T-helper 2 cell treated with Interferon-gamma antibody and Interleukin-4, amounts not matched to agents 100 ng/mL and 5 ng/mL, for 36 hours (primary cell): ENCODE data around the gene CAMTA1. TPM values are rescaled to one million over a fixed set of nuclear protein-coding genes. Genes with fewer than 3 reads are reported as not detected.

Source experiments
- intact Hi-C: fragments of 100-400 bp; cut with micrococcal nuclease; formaldehyde crosslinking; loops from one replicate; pipeline ENCODE4 v1.15.1; 2023
- total RNA-seq: library from RNA; stranded (reverse); gene quantifications from 2 replicates; pipeline ENCODE4 v1.2.3, GENCODE V29; 2022

CAMTA1 gene
- total RNA-seq, 1 donor from 2014 or later: 40.7 TPM

DNA sequence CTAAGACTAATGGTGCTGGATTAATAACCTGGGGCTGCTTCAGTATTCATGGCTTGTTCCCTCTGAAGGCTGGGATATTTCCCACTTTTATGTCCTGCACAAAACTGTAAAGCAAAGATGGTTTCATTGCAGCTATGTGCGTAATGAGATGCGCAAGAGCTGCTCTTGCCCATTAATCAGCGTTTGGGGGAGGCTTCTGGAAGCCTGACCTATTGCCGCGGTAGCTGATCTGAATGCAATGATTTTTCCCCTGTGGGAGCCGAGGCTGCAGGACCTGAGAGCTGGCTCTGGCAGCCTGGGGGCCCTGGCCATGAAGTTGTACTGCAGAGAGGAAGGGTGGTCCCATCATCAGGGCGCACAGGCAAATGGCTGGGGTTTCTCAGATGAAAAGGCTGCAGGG, 239.8 kb downstream of the CAMTA1 start:
- intact Hi-C loops: no loop called here

DNA sequence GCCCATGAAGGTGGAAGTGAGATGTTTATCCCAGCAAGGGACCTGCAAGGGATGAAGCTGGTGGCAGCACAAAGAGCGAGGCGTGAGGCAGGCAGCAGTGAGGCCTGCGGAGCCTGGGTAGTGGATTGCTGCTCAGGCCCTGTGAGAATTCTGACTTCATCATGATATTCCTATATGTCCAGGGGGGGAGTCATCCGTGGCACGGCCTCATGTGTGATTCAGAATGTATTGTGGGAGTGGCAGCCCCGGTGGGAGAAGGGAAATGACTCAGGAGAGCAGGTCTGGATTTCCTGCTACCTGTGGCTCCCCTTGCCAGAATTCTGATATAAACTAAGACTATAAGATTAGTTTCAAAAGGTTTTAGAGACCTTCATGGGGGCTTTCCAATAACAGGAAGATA, 240.9 kb downstream of the CAMTA1 start:
- intact Hi-C loops: no loop called here

DNA sequence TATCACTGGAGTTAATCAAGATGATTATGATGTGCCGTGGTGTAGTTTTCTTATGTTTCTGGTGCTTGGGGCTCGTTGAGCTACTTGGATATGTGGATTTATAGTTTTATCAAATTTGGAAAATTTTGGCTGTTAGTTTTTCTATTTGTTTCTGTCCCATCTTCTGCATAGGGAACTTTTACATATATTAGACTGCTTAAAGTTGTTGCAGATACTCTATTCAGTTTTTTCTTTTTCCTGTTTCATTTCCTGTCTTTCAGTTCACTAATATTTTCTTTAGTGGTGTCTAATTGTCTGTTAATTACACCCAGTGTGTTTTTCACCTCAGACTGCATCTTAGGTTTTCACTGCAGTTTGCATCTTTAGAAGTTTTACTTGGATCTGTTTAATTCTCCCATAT, 247.7 kb downstream of the CAMTA1 start:
- intact Hi-C loops: no loop called here

- intact Hi-C loops: no loop called here
These were observed 251.1 kb downstream of the CAMTA1 start for GRCh38 chr1:7036386-7036785.

GRCh38 chr1:7039590-7040220, 254.5 kb downstream of the CAMTA1 start:
- intact Hi-C loops: loop anchor here (5.0 kb wide), 1 partner anchor 178 kb away; no protein-coding TSS in a partner anchor

- intact Hi-C loops: loop anchor here (5.0 kb wide), 1 partner anchor 176 kb away; no protein-coding TSS in a partner anchor
These were observed 255.9 kb downstream of the CAMTA1 start for GRCh38 chr1:7040969-7041695.

DNA sequence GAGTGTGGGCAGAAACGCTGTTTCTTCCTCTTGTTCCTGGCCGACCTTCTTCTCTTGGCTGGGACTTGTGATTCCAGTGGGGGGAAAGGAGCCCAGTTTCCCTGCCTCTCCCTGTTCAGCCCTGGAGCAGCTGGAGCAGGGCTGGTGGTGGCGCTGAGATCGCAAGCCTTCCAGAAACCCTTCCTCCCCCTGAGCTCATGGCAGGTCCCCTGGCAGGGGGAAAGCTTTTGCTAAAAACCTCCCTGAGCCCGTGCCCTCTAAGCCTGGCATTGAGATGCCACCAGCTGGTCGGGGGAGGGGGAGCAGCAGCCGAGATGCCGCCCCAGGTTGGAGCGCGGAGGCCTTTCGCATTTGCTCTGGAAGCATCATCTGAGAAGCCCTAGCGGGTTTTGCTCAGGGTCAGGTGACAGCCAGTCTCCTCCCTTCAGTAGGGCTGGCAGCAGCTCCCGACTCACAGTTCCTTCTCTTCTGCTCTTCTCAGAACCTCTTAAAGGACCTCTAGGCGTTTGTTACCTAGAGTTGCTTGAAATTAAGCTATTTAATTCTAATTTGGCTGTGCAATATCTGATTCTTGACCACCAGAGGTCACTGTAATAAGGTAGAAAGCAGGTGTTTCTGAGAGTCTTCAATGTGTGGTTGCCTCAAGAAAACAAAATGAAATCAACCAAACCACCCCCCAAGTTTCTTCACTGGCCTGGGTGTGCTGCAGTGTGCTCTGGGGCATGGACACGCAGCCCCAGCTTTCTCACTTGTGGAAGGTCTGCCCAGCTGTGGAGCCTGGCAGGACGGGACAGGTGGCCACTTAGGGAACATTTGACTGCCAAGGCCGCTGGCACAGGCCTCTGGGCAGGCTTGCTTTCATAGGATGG, 257.3 kb downstream of the CAMTA1 start:
- intact Hi-C loops: loop anchor here (5.0 kb wide), 1 partner anchor 175 kb away; no protein-coding TSS in a partner anchor

DNA sequence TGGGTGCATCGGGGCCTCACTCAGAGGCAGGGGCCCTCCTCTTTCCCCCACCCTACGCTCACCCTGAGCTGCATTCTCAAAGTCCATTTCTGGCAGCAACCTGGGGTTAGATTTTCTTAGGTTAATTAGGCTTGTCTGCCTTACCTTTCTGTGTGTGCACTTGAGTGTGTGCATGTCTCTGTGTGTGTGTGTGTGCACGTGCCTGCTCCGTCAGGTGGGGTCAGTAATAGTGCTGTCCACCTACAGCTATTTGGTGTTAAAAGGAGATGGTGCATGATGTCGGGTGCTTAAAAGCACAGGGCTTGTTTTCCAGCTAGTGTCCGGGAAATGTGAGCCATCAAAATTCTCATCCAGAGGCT, 257.9 kb downstream of the CAMTA1 start:
- intact Hi-C loops: loop anchor here (5.0 kb wide), 1 partner anchor 174 kb away; no protein-coding TSS in a partner anchor

DNA sequence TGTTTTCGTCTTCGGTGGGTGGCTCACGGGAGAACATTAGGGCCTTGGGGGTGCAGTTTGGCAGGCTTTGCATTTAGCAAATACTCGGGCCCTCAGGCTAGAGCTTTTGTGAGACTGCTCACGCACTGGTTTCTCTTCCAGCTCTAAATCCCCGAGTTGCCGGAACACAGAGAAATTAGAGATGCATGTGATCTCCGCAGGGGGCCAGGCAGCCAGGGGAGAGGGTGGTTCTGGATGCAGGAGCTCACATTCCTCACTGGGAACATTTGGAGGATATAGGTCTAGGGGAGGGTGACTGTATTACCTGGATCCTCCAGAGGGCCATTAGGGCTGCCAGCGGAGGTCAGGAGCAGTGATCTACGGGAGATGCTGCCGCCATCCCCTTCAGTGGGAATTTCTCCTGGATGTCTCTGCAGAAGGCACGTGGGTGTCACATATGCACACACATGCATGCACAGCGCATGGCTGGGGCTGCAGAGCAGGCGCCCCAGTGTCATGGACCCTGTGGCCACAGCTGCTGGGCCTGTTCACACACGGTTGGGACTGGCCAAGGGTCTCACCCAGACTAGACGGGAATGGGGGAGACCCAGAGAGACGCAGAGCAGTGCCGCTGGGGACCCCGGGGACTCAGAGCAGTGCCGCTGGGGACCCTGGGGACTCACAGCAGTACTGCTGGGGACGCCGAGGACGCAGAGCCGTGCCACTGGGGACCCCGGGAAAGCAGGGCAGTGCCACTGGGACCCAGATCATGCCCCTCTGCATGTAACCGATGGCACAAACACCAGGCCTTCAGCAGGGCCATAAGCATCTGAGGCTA, 258.7 kb downstream of the CAMTA1 start:
- intact Hi-C loops: loop anchor here (5.0 kb wide), 1 partner anchor 173 kb away; no protein-coding TSS in a partner anchor

- intact Hi-C loops: no loop called here
These were observed 260.6 kb downstream of the CAMTA1 start for GRCh38 chr1:7045897-7046296.

DNA sequence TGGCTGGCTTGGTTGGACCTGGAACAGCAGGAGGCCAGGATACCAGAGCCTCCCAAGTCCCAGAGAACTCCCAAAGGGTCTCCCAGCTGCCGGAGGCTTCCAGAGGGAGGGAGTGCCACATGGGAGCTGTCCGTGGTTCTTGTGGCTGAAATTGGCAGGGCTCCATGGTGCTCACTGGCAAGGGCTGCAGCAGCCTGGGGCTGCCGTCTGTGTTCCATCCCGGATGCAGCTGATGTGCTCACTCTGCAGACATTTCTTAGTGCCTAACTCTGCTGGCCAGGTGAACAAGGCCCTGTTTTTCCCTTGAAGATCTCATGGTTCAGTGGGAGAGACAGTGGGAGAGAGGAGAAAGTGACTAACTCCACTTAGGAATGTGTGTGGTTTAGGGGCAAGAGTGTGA, 261.1 kb downstream of the CAMTA1 start:
- intact Hi-C loops: no loop called here

GRCh38 chr1:7046891-7047290, 261.6 kb downstream of the CAMTA1 start:
- intact Hi-C loops: no loop called here

- intact Hi-C loops: no loop called here
These were observed 262.6 kb downstream of the CAMTA1 start for GRCh38 chr1:7047866-7048265.

- intact Hi-C loops: no loop called here
These were observed 263.1 kb downstream of the CAMTA1 start for GRCh38 chr1:7048395-7048794.

GRCh38 chr1:7049913-7050625, 264.8 kb downstream of the CAMTA1 start:
- intact Hi-C loops: no loop called here

GRCh38 chr1:7050751-7051665, 265.8 kb downstream of the CAMTA1 start:
- intact Hi-C loops: no loop called here

DNA sequence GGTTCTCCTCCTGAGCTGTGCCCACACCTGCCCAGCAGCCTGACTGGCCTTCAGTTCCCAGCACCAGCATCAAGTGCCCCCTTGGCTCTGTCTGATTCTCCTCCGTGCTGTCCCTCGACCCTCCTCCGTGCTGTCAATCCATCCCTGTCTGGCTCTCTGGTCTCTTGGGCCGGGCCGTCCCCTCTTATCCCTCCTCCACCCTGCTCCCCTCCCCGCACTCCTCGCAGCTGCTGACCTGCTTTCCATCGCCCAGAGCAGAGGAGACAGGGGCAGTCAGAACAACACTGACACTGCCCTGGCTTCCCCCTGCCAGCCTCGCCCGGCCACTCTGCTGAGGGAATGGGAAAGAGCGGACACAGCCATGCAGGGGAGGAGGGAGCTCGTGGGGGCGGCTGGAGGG, 267.4 kb downstream of the CAMTA1 start:
- intact Hi-C loops: no loop called here

DNA sequence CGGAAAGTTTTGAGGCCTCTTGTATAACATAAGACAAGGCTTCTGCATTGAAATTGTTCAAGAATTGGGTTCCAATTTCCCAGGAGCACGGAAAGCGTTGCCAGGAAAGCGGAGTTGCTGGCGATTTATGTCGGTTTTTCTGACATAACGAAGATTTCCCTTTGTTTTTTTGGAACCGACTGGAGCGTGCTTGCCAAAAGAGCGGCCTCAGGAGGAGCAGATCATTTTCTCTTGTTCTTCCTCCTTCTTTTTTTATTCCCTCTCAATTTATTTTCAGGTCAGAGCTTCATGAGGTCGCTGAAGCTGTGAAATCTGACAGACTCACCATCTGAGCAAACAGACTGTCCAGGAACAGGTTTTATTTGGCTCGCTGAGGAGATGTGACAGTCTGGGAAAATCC, 275.5 kb downstream of the CAMTA1 start:
- intact Hi-C loops: no loop called here

DNA sequence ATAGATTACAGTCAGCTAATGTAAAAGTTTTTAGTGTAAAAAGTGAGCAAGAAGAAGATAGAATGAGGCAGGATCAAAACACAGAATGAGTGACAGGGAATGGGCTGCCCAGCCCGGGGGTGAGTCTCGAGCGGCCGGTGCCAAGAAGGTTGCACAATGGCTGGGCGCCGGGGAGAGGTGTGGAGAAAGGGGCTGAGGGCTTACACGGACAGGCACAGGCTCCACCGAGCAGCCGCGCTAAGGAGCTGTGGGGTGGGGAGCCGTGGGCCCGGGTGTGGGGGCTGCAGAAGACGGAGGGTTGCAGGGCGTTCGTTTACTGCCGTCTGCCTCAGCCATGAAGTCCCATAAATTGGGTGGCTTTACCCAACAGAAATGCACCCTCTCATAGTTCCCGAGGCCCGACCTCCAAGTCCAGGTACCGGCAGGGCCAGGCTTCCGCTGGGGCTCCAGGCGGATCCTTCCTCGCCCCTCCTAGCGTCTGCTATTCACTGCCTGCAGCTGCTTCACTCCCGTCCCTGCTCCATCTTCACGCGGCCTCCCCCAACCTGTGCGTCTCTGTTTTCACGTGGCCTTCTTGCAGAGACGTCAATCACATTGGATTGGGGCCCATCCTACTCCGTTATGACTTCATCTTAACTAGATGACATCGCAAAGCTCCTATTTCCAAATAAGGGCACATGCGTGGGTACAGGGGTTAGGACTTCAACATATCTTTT, 277.2 kb downstream of the CAMTA1 start:
- intact Hi-C loops: no loop called here
